IMR-90 (cell line): ENCODE data around the gene SAMD8. TPM values are rescaled to one million over a fixed set of nuclear protein-coding genes. Genes with fewer than 3 reads are reported as not detected.

Source experiments
- ATAC-seq: fragments of 200-7000 bp; cut with Tn5 transposase; 2 replicates; pipeline ENCODE4 v1.9.1; 2020; ENCODE audit warnings: low read depth, mild to moderate bottlenecking, moderate library complexity
- BruUV-seq: library from RNA; stranded (reverse); fragments of 400-500 nt; replicated peaks from 2 replicates; lab custom pipeline; 2021; lab: Mats Ljungman, UMichigan
- CTCF ChIA-PET: fragments of 300-600 bp; formaldehyde crosslinking; extraction: SDS; loops from one replicate; lab custom pipeline; 2021; ENCODE audit warnings: antibody characterized with exemption; lab: Yijun Ruan, JAX
- POLR2A ChIA-PET: fragments of 300-600 bp; sonication (Branson Sonifier 250); formaldehyde crosslinking; loops from one replicate; lab custom pipeline; 2022; ENCODE audit warnings: antibody characterized with exemption; ENCODE audit not compliant: unreplicated experiment; lab: Charles Lee
- DNase-seq: peaks from one replicate; pipeline ENCODE4 v3.0.0; 2013
- H2AFZ ChIP-seq: replicated peaks from 2 replicates; pipeline ENCODE3; 2013; ENCODE audit warnings: low read length, mild to moderate bottlenecking; ENCODE audit not compliant: poor library complexity
- H2AK5ac ChIP-seq: 2 replicates; pipeline ENCODE4 v1.6.1; 2013; ENCODE audit warnings: low read depth, low read length, inconsistent platforms
- H2AK9ac ChIP-seq: replicated peaks from 2 replicates; pipeline ENCODE3; 2013; ENCODE audit warnings: mild to moderate bottlenecking, low read depth, low read length, moderate library complexity; ENCODE audit not compliant: poor library complexity
- H2BK120ac ChIP-seq: 2 replicates; pipeline ENCODE4 v1.6.1; 2013; ENCODE audit warnings: low read depth, low read length, inconsistent platforms
- H2BK15ac ChIP-seq: 3 replicates; pipeline ENCODE4 v1.6.1; 2013; ENCODE audit warnings: low read depth, low read length, inconsistent platforms
- H2BK20ac ChIP-seq: 2 replicates; pipeline ENCODE4 v1.6.1; 2013; ENCODE audit warnings: low read depth, mild to moderate bottlenecking, inconsistent platforms, low read length, moderate library complexity
- H2BK5ac ChIP-seq: 2 replicates; pipeline ENCODE4 v1.6.1; 2013; ENCODE audit warnings: mild to moderate bottlenecking, low read depth, low read length, inconsistent platforms; ENCODE audit not compliant: poor library complexity, severe bottlenecking
- H3K14ac ChIP-seq: replicated peaks from 2 replicates; pipeline ENCODE4 v1.6.1; 2013; ENCODE audit warnings: low read depth, low read length, inconsistent platforms
- H3K18ac ChIP-seq: 2 replicates; pipeline ENCODE4 v1.6.1; 2013; ENCODE audit warnings: low read depth, low read length, control low read depth
- H3K23ac ChIP-seq: 2 replicates; pipeline ENCODE4 v1.6.1; 2013; ENCODE audit warnings: low read depth, low read length, inconsistent platforms
- H3K27ac ChIP-seq: 2 replicates; pipeline ENCODE4 v1.5.1; 2013; ENCODE audit warnings: mild to moderate bottlenecking, control low read depth, low read length; ENCODE audit not compliant: insufficient read depth
- H3K27me3 ChIP-seq: 2 replicates; pipeline ENCODE4 v1.6.1; 2013; ENCODE audit warnings: low read length; ENCODE audit not compliant: control insufficient read depth, insufficient read depth
- H3K36me3 ChIP-seq: 2 replicates; pipeline ENCODE4 v1.6.1; 2013; ENCODE audit warnings: low read length, mixed read lengths; ENCODE audit not compliant: control insufficient read depth, insufficient read depth
- H3K4ac ChIP-seq: 2 replicates; pipeline ENCODE4 v1.6.1; 2013; ENCODE audit warnings: low read depth, low read length, inconsistent platforms
- H3K4me1 ChIP-seq: 2 replicates; pipeline ENCODE4 v1.6.1; 2013; ENCODE audit warnings: low read length, mixed read lengths; ENCODE audit not compliant: control insufficient read depth, insufficient read depth
- H3K4me2 ChIP-seq: 2 replicates; pipeline ENCODE4 v1.6.1; 2013; ENCODE audit warnings: low read depth, mild to moderate bottlenecking, control low read depth, low read length, moderate library complexity
- H3K4me3 ChIP-seq: 2 replicates; pipeline ENCODE4 v1.5.1; 2013; ENCODE audit warnings: low read depth, mild to moderate bottlenecking, control low read depth, low read length, moderate library complexity; ENCODE audit not compliant: insufficient read depth
- H3K56ac ChIP-seq: 2 replicates; pipeline ENCODE4 v1.6.1; 2013; ENCODE audit warnings: low read length, inconsistent platforms; ENCODE audit not compliant: insufficient read depth; ENCODE audit errors: extremely low read depth
- H3K79me1 ChIP-seq, 2 experiments: 2 replicates each; pipeline ENCODE4 v1.6.1; 2013; ENCODE audit warnings: low read length in 2 of 2, inconsistent platforms in 1 of 2, low read depth in 1 of 2
- H3K9ac ChIP-seq: 2 replicates; pipeline ENCODE4 v1.6.1; 2013; ENCODE audit warnings: low read depth, low read length, control low read depth
- H3K9me1 ChIP-seq: 2 replicates; pipeline ENCODE4 v1.6.1; 2013; ENCODE audit warnings: low read length, inconsistent platforms; ENCODE audit not compliant: insufficient read depth
- H3K9me3 ChIP-seq: 2 replicates; pipeline ENCODE4 v1.6.1; 2013; ENCODE audit warnings: low read length; ENCODE audit not compliant: control insufficient read depth, insufficient read depth
- H4K20me1 ChIP-seq: 2 replicates; pipeline ENCODE4 v1.6.1; 2013; ENCODE audit warnings: low read length, inconsistent platforms; ENCODE audit not compliant: insufficient read depth
- H4K5ac ChIP-seq: 2 replicates; pipeline ENCODE4 v1.6.1; 2013; ENCODE audit warnings: mild to moderate bottlenecking, low read depth, low read length, control low read depth
- H4K8ac ChIP-seq, 2 experiments: 2 replicates each; pipeline ENCODE4 v1.6.1; 2013; ENCODE audit warnings: low read depth in 2 of 2, low read length in 2 of 2, control low read depth in 1 of 2, inconsistent platforms in 1 of 2
- H4K91ac ChIP-seq: 2 replicates; pipeline ENCODE4 v1.6.1; 2013; ENCODE audit warnings: low read depth, low read length, inconsistent platforms; ENCODE audit not compliant: insufficient read depth
- BHLHE40 ChIP-seq: fragments of 150-350 bp; IDR thresholded peaks from 2 replicates; pipeline ENCODE4 v1.6.1; 2016; ENCODE audit warnings: mild to moderate bottlenecking, low read depth, low read length
- CEBPB ChIP-seq: IDR thresholded peaks from 2 replicates; pipeline ENCODE4 v1.6.1; 2012; ENCODE audit warnings: low read depth, low read length, improper control_type of control experiment
- CHD1 ChIP-seq: IDR thresholded peaks from 2 replicates; pipeline ENCODE4 v1.6.1; 2012; ENCODE audit warnings: low read depth, low read length, improper control_type of control experiment
- ELK1 ChIP-seq: fragments of 150-350 bp; IDR thresholded peaks from 2 replicates; pipeline ENCODE4 v1.6.1; 2016; ENCODE audit warnings: low read depth, mild to moderate bottlenecking, low read length, moderate library complexity, borderline replicate concordance
- FOS ChIP-seq: fragments of 150-350 bp; IDR thresholded peaks from 2 replicates; pipeline ENCODE4 v1.6.1; 2016; ENCODE audit warnings: low read depth, low read length
- MAFK ChIP-seq: IDR thresholded peaks from 2 replicates; pipeline ENCODE4 v1.6.1; 2012; ENCODE audit warnings: low read depth, low read length, improper control_type of control experiment
- MAZ ChIP-seq: IDR thresholded peaks from 2 replicates; pipeline ENCODE4 v1.6.1; 2012; ENCODE audit warnings: low read depth, mild to moderate bottlenecking, low read length, improper control_type of control experiment, moderate library complexity, borderline replicate concordance
- MXI1 ChIP-seq: IDR thresholded peaks from 2 replicates; pipeline ENCODE4 v1.6.1; 2012; ENCODE audit warnings: low read depth, mild to moderate bottlenecking, low read length, moderate library complexity, borderline replicate concordance
- NFE2L2 ChIP-seq: fragments of 150-350 bp; IDR thresholded peaks from 2 replicates; pipeline ENCODE4 v1.6.1; 2016; ENCODE audit warnings: low read depth, mild to moderate bottlenecking, low read length
- POLR2A ChIP-seq: IDR thresholded peaks from 2 replicates; pipeline ENCODE4 v1.6.1; 2012; ENCODE audit warnings: mild to moderate bottlenecking, low read depth, low read length
- RAD21 ChIP-seq: IDR thresholded peaks from 2 replicates; pipeline ENCODE4 v1.6.1; 2012; ENCODE audit warnings: low read length, improper control_type of control experiment
- RCOR1 ChIP-seq: IDR thresholded peaks from 2 replicates; pipeline ENCODE4 v1.6.1; 2012; ENCODE audit warnings: mild to moderate bottlenecking, low read length, improper control_type of control experiment; ENCODE audit not compliant: insufficient replicate concordance
- RFX5 ChIP-seq: IDR thresholded peaks from 2 replicates; pipeline ENCODE4 v1.8.0; 2012; ENCODE audit warnings: low read depth, mild to moderate bottlenecking, low read length, moderate library complexity
- dilution Hi-C: fragments of 300-500 bp; cut with HindIII; formaldehyde crosslinking; loops from one replicate; pipeline ENCODE4 v1.14.3; 2018; ENCODE audit warnings: low sequenced_read_pairs; ENCODE audit not compliant: unreplicated experiment
- in situ Hi-C: fragments of 300-500 bp; cut with MboI; formaldehyde crosslinking; loops from 3 replicates; pipeline ENCODE4 v1.14.3; 2019; ENCODE audit warnings: low sequenced_read_pairs, inconsistent platforms, mixed read lengths
- intact Hi-C: fragments of 100-400 bp; cut with micrococcal nuclease; formaldehyde crosslinking; loops from 2 replicates; pipeline ENCODE4 v1.10.0; 2022
- polyA plus RNA-seq, 3 experiments: library from polyadenylated mRNA; depleted of rRNA; stranded (reverse); fragments of >200 nt; gene quantifications; 2 replicates each; pipeline ENCODE4 v1.2.3, GENCODE V29; 2012; ENCODE audit warnings: low replicate concordance in 1 of 3
- total RNA-seq: library from RNA; depleted of rRNA; stranded (reverse); fragments of >200 nt; gene quantifications from 2 replicates; pipeline ENCODE4 v1.2.3, GENCODE V29; 2012
- TF ChIP-seq, protein P1 (sequence below): fragments of 150-350 bp; IDR thresholded peaks from 2 replicates; pipeline ENCODE4 v1.6.1; 2017; ENCODE audit warnings: mild to moderate bottlenecking, antibody characterized with exemption, low read length, low read depth
- TF ChIP-seq, protein P2 (sequence below): conservative IDR thresholded peaks from 2 replicates; pipeline ENCODE4 v1.5.1; 2012; ENCODE audit warnings: mild to moderate bottlenecking, low read depth, low read length, improper control_type of control experiment

SAMD8 gene
- total and polyA plus RNA-seq, 2 of the 4 experiments (the other 2 are of a cell fraction) = 10.1 to 28.7 TPM

GRCh38 chr10:75096749-75097148, 14.7 kb upstream of the SAMD8 start:
- Histone ChIP-seq H2BK15ac (no peak overlapping the region), H3K36me3 (no peaks in the 10 kb centered on the region)

More at GRCh38 chr10:75096749-75097148, 14.7 kb upstream of the SAMD8 start:
- dilution Hi-C loops = no loop called here
- Histone ChIP-seq H3K4me3 (no peak overlapping the region), H3K23ac (no peak overlapping the region), H3K79me1 (no peaks in the 10 kb centered on the region), H3K9me3 (no peaks in the 10 kb centered on the region), H3K4me2 (no peak overlapping the region), H2BK5ac (no peak overlapping the region), H3K4ac (no peak overlapping the region), H3K27me3 (peaks cover 2% of the 10 kb centered on the region; the same call in 1 of the 2 replicates), H3K9ac (no peak overlapping the region), H3K18ac (no peak overlapping the region), H3K14ac (no peak overlapping the region), H4K20me1 (0 out of 2 replicates have a peak, but pooled peaks cover 4% of the 10 kb centered on the region), H3K9me1 (no peaks in the 10 kb centered on the region), H2AK9ac (no peak overlapping the region), H2BK20ac (no peak overlapping the region), H2AK5ac (no peak overlapping the region), H4K91ac (no peak overlapping the region), H2BK120ac (no peak overlapping the region), H3K4me1 (peaks cover 6% of the 10 kb centered on the region; the same call in 1 of the 2 replicates), H3K56ac (no peak overlapping the region), H2AFZ (no peak overlapping the region), H4K8ac (no peak overlapping the region), H3K27ac (no peak overlapping the region), H4K5ac (no peak overlapping the region)
- intact Hi-C loops = no loop called here
- no peak for ATAC-seq
- in situ Hi-C loops = loop anchor here (5.0 kb wide), 1 partner anchor 849 kb away; no protein-coding TSS in a partner anchor
- DNase-seq = no peak
- no peak for TF ChIP-seq BHLHE40
- TF ChIP-seq ELK1 = no peak
- no peak for TF ChIP-seq MXI1
- TF ChIP-seq MAFK = no peak
- TF ChIP-seq, protein P1, sequence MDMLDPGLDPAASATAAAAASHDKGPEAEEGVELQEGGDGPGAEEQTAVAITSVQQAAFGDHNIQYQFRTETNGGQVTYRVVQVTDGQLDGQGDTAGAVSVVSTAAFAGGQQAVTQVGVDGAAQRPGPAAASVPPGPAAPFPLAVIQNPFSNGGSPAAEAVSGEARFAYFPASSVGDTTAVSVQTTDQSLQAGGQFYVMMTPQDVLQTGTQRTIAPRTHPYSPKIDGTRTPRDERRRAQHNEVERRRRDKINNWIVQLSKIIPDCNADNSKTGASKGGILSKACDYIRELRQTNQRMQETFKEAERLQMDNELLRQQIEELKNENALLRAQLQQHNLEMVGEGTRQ = no peak
- TF ChIP-seq, protein P2, sequence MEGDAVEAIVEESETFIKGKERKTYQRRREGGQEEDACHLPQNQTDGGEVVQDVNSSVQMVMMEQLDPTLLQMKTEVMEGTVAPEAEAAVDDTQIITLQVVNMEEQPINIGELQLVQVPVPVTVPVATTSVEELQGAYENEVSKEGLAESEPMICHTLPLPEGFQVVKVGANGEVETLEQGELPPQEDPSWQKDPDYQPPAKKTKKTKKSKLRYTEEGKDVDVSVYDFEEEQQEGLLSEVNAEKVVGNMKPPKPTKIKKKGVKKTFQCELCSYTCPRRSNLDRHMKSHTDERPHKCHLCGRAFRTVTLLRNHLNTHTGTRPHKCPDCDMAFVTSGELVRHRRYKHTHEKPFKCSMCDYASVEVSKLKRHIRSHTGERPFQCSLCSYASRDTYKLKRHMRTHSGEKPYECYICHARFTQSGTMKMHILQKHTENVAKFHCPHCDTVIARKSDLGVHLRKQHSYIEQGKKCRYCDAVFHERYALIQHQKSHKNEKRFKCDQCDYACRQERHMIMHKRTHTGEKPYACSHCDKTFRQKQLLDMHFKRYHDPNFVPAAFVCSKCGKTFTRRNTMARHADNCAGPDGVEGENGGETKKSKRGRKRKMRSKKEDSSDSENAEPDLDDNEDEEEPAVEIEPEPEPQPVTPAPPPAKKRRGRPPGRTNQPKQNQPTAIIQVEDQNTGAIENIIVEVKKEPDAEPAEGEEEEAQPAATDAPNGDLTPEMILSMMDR = no peak
- no peak for TF ChIP-seq MAZ
- no peak for TF ChIP-seq RCOR1
- no peak for TF ChIP-seq FOS
- TF ChIP-seq NFE2L2 = no peak
- TF ChIP-seq RFX5 = no peak
- TF ChIP-seq POLR2A = no peak
- no peak for TF ChIP-seq CHD1
- no peak for TF ChIP-seq CEBPB
- TF ChIP-seq RAD21 = no peak
- ChIA-PET POLR2A (no interaction called here), CTCF (no interaction called here)
- no TSS peak for BruUV-seq
